Tibial artery (tissue), 4 donors: ENCODE data around the gene ZSWIM6.

Experiments used
- DNase-seq, 2 donors: peaks; one replicate each; pipeline ENCODE4 v3.0.0-alpha.2; 2019
- H3K27ac ChIP-seq, 2 donors: fragments of 200-600 bp; sonication (generic) in 1 of 2; 1 replicate in 1 of 2; 2 replicates in 1 of 2; pipeline ENCODE4 v1.5.1; 2018 to 2019; ENCODE audit warnings: mild to moderate bottlenecking in 1 of 2
- H3K27me3 ChIP-seq, 2 donors: fragments of 200-600 bp; sonication (generic) in 1 of 2; one replicate each; pipeline versions ENCODE4 v1.5.1 to v1.6.0; 2016 to 2019
- H3K36me3 ChIP-seq, 3 donors: fragments of 200-600 bp; sonication (generic) in 2 of 3; one replicate each; pipeline ENCODE4 v1.5.1; 2016 to 2019; ENCODE audit warnings: mild to moderate bottlenecking in 2 of 3
- H3K4me1 ChIP-seq, 4 donors: fragments of 200-600 bp; sonication (generic) in 2 of 4; 1 replicate in 3 of 4; 2 replicates in 1 of 4; pipeline ENCODE4 v1.5.1; 2016 to 2019
- H3K4me3 ChIP-seq, 2 donors: fragments of 200-600 bp; sonication (generic) in 1 of 2; 1 replicate in 1 of 2; 2 replicates in 1 of 2; pipeline ENCODE4 v1.5.1; 2018 to 2019; ENCODE audit warnings: mild to moderate bottlenecking in 2 of 2
- H3K9me3 ChIP-seq, 3 donors: fragments of 200-600 bp; sonication (generic) in 1 of 3; one replicate each; pipeline ENCODE4 v1.5.1; 2016 to 2019
- intact Hi-C: fragments of 100-400 bp; cut with DNase I; formaldehyde crosslinking; loops from one replicate; pipeline ENCODE4 v1.15.0; 2023; ENCODE audit warnings: low total_unique reads
- TF ChIP-seq, protein P1 (sequence below), 2 experiments: fragments of 200-600 bp in 1 of 2; fragments of 450-650 bp in 1 of 2; IDR thresholded peaks; one replicate each; pipeline ENCODE4 v1.5.1; 2017 to 2019; ENCODE audit warnings: antibody characterized with exemption in 2 of 2, mild to moderate bottlenecking in 1 of 2, moderate library complexity in 1 of 2

The ZSWIM6 gene

DNA sequence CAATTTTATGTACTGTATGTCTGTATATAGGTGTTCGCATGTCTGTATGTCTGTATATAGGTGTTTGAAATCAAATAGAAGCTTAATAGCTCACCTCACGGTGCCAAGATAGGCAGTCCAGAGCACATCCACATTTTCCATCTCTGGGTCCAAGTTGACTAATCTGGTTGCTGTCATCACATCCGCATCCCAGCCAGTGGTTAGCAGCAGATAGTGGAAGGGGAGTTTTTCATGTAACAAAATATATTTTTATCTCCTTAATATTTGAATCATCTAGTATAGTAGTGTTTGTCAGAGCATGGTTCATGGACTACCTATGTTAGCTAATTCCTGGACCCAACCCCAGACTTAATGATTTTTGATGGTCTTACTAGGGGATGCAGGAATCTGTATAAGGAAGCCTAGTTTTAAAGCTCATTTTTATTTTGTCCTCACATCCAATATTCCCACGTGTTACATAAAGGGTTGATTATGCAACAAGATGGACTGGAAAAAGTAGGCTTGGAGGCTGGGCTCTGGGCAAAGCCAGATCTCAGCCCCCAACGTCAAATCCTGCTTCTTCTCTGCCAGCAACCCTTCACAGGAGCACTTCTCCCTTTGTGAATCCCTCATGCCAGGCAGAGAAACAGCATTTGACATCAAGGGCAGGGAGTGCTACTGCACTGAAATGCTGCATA lies 219.7 kb downstream of the ZSWIM6 start:
- TF ChIP-seq, protein P1, sequence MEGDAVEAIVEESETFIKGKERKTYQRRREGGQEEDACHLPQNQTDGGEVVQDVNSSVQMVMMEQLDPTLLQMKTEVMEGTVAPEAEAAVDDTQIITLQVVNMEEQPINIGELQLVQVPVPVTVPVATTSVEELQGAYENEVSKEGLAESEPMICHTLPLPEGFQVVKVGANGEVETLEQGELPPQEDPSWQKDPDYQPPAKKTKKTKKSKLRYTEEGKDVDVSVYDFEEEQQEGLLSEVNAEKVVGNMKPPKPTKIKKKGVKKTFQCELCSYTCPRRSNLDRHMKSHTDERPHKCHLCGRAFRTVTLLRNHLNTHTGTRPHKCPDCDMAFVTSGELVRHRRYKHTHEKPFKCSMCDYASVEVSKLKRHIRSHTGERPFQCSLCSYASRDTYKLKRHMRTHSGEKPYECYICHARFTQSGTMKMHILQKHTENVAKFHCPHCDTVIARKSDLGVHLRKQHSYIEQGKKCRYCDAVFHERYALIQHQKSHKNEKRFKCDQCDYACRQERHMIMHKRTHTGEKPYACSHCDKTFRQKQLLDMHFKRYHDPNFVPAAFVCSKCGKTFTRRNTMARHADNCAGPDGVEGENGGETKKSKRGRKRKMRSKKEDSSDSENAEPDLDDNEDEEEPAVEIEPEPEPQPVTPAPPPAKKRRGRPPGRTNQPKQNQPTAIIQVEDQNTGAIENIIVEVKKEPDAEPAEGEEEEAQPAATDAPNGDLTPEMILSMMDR (IDR thresholded peaks at IDR 0.05): no peak

DNA sequence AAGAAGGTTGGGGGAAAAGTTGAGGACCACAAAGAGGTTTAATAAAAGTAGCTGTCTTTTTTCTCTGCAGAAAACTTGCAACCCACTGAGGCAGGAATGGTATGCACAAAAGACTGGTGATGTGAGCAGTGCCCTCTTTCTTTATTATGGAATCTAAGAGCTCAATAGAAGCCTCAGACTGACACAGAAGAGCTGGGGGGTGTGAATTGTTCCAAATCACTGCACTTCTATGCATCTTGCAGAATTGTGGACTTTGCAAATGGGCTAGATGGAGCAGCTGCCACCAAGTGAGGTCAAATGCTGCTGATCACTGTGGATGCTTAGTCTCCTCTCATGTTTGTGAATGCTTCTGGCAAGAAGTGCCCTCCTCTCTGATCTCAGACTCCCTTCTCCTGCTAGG lies 227.1 kb downstream of the ZSWIM6 start:
- H3K9me3 ChIP-seq: no peaks in the 10 kb centered on the region
- no peak overlapping the region for H3K27ac ChIP-seq
- H3K4me3 ChIP-seq: no peak overlapping the region
- H3K4me1 ChIP-seq: no peaks in the 10 kb centered on the region
- no peaks in the 10 kb centered on the region for H3K27me3 ChIP-seq
- H3K36me3 ChIP-seq: no peaks in the 10 kb centered on the region
- intact Hi-C loops: no loop called here
- TF ChIP-seq, protein P1 (IDR thresholded peaks at IDR 0.05): no peak
- no peak for DNase-seq

More for the DNA sequence above, 219.7 kb downstream of the ZSWIM6 start:
- no peak overlapping the region for H3K4me3 ChIP-seq
- DNase-seq: peak in 1 of 2 donors; percentile 36
- H3K27ac ChIP-seq: no peak overlapping the region
- H3K27me3 ChIP-seq: no peaks in the 10 kb centered on the region
- no peaks in the 10 kb centered on the region for H3K9me3 ChIP-seq
- intact Hi-C loops: no loop called here
- H3K36me3 ChIP-seq: peaks cover 0 to 1% (median under 1%) of the 10 kb centered on the region in 3 donors
- no peaks in the 10 kb centered on the region for H3K4me1 ChIP-seq

DNA sequence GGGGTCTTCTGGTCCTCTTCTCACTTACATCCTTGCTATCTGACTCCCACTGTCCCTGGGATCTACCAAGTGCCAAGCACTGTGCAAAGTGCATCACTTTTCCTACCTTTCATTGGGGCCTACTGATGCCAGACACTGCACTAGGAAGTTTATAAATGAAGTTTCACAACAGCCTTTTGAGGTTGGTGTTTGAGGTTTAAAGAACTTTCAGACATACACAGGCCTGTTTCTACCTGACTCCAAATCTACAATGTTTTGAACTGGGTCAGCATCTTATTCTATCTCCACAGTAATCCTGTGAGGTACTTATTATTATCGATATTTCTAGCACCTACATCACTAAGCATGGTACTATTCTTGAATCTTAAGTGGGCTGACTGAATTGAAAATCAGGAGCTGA lies 227.7 kb downstream of the ZSWIM6 start:
- Histone ChIP-seq H3K27me3 (no peaks in the 10 kb centered on the region), H3K9me3 (no peaks in the 10 kb centered on the region), H3K27ac (no peak overlapping the region), H3K4me3 (no peak overlapping the region), H3K36me3 (no peaks in the 10 kb centered on the region), H3K4me1 (no peaks in the 10 kb centered on the region)
- TF ChIP-seq, protein P1 (IDR thresholded peaks at IDR 0.05): no peak
- no peak for DNase-seq
- intact Hi-C loops: no loop called here

DNA sequence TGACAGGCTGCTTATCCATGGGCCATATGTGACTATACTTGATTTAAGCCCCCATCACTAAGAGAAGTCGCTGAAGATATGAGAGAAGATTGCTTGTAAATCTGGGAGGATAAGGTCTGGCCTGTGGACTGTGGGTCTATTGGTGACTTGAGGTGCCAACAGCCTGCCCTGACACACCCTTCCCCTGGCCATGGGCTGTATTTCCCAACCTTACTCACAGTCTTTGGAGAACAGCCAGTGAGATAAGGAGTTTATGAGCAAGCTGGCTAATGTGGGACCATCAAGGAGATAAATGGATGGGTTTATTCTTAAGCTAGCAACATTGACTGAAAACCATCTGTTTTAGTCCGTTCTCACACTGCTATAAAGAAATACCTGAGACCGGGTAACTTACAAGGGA lies 231.3 kb downstream of the ZSWIM6 start:
- no peaks in the 10 kb centered on the region for H3K9me3 ChIP-seq
- DNase-seq: no peak
- TF ChIP-seq, protein P1 (IDR thresholded peaks at IDR 0.05): no peak
- H3K27ac ChIP-seq: no peak overlapping the region
- no peak overlapping the region for H3K4me3 ChIP-seq
- no peaks in the 10 kb centered on the region for H3K36me3 ChIP-seq
- no peaks in the 10 kb centered on the region for H3K4me1 ChIP-seq
- H3K27me3 ChIP-seq: no peaks in the 10 kb centered on the region
- intact Hi-C loops: no loop called here

DNA sequence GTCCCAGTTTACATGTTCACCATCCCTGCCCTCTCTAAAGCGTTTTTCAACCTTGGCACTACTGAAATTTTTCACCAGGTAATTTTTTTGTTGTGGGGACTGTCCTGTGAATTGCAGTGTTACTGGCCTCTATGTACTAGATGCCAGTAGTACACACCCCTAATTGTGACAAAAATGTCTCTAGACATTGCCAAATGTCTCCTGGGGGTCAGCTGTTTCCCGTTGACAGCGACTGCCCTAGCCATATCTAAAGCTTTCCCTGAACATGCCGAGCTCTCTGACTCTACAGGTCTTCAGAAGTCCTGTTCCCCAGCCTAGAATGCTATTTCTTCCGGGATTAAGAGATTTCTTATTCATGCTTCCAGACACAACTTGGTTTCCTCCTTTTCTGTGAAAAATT lies 235.3 kb downstream of the ZSWIM6 start:
- Histone ChIP-seq H3K27me3 (no peaks in the 10 kb centered on the region), H3K27ac (no peak overlapping the region), H3K4me1 (no peaks in the 10 kb centered on the region), H3K9me3 (no peaks in the 10 kb centered on the region), H3K36me3 (no peaks in the 10 kb centered on the region), H3K4me3 (no peak overlapping the region)
- DNase-seq: no peak
- TF ChIP-seq, protein P1 (IDR thresholded peaks at IDR 0.05): no peak
- intact Hi-C loops: no loop called here

DNA sequence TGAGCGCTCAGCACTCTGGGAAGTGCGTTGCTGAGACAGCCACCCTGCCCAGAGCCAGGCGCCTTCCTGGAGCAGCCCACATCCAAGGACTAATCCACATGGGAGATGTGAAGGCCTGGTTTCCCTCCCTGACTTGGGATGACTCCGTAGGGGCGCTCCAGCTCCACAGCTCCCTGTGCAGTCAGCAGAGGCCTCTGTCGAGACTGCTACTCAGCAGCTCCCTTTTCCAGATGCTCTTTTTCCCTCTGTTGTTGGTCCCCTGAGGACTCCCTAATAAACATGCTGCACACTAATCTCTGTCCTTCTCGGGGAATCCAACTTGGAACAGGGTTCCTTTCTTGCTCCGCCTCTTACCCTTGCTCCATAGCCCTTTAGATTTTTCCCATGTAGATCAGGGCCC lies 237.3 kb downstream of the ZSWIM6 start:
- Histone ChIP-seq H3K4me1 (no peaks in the 10 kb centered on the region), H3K9me3 (no peaks in the 10 kb centered on the region), H3K4me3 (no peak overlapping the region), H3K27me3 (no peaks in the 10 kb centered on the region), H3K36me3 (no peaks in the 10 kb centered on the region), H3K27ac (no peak overlapping the region)
- DNase-seq: no peak
- intact Hi-C loops: no loop called here
- TF ChIP-seq, protein P1 (IDR thresholded peaks at IDR 0.05): no peak
